ENCODE data around the gene NPBWR2.

DNA sequence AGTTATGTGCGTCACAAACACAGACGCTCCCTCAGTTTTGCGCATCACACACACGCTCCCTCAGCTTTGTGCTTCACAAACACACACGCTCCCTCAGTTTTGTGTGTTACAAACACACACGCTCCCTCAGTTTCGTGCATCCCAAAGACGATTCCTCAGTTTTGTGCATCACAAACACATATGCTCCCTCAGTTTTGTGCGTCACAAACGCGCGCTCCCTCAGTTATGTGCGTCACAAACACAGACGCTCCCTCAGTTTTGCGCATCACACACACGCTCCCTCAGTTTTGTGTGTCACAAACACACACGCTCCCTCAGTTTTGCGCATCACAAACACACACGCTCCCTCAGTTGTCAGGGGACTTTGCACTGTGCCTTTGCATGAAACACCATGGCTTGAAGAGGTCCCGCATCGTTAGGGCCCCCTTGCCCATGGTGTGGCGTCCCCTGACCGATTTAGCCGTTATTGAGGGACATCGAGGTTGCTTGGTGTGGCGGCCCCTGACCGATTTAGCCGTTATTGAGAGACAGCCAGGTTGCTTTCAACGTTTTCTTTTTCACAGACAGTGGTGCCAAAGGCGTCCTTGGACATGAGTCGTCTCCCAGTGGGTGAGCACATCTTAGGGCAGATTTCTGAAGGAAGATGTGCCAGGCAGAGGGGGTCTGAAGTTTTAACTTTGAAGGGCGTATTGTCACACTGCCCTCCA lies 28.8 kb upstream of the NPBWR2 start:
- no peak for TF ChIP-seq POLR2A (IDR thresholded peaks at IDR 0.05)
- TF ChIP-seq, protein P1, sequence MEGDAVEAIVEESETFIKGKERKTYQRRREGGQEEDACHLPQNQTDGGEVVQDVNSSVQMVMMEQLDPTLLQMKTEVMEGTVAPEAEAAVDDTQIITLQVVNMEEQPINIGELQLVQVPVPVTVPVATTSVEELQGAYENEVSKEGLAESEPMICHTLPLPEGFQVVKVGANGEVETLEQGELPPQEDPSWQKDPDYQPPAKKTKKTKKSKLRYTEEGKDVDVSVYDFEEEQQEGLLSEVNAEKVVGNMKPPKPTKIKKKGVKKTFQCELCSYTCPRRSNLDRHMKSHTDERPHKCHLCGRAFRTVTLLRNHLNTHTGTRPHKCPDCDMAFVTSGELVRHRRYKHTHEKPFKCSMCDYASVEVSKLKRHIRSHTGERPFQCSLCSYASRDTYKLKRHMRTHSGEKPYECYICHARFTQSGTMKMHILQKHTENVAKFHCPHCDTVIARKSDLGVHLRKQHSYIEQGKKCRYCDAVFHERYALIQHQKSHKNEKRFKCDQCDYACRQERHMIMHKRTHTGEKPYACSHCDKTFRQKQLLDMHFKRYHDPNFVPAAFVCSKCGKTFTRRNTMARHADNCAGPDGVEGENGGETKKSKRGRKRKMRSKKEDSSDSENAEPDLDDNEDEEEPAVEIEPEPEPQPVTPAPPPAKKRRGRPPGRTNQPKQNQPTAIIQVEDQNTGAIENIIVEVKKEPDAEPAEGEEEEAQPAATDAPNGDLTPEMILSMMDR (IDR thresholded peaks at IDR 0.05) = no peak
